ENCODE data around the gene GJB3.

GJB3 gene

DNA sequence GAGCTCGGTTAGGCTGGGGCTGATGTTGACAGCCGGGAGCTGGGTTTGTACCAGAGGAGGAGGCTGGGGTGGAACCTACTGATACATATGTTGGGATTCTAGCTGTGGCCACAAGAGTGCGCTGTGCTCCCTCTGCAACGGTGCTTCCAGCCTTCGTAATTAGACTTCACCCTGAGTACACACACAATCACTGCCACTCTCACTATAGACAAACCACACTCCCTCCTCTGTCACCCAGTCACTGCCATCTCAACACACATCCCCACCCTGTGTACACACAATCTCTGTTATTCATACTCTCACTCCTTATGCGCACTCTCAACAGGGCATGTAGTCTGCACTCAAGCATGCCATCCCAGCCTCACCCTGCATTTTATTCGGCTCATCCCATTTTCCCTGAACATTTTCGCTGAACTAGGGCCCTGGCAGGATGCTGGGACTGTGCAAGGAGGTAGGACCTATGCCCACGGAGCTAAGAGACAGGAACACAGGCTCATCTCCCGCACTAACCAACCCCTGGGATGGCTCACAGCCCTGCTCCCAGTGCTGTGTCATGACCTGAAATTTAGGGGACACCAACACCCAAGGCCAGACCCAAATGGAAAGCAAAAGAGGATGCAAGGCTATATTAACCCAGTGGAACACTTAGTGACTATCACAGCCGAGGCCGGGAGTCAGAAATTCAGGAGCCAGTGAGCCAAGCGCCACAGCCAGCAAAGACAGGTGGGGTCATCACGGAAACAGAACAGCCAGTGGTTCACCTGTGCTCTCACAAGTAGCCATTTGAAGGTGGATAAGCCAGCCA, 5.7 kb downstream of the GJB3 start:
- no peak overlapping the region for H3K4me3 ChIP-seq (ENCODE audit: low read depth, low read length)
- TF ChIP-seq, protein P1, sequence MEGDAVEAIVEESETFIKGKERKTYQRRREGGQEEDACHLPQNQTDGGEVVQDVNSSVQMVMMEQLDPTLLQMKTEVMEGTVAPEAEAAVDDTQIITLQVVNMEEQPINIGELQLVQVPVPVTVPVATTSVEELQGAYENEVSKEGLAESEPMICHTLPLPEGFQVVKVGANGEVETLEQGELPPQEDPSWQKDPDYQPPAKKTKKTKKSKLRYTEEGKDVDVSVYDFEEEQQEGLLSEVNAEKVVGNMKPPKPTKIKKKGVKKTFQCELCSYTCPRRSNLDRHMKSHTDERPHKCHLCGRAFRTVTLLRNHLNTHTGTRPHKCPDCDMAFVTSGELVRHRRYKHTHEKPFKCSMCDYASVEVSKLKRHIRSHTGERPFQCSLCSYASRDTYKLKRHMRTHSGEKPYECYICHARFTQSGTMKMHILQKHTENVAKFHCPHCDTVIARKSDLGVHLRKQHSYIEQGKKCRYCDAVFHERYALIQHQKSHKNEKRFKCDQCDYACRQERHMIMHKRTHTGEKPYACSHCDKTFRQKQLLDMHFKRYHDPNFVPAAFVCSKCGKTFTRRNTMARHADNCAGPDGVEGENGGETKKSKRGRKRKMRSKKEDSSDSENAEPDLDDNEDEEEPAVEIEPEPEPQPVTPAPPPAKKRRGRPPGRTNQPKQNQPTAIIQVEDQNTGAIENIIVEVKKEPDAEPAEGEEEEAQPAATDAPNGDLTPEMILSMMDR (IDR thresholded peaks at IDR 0.05; ENCODE audit: low read depth, low read length): peak; percentile 78

DNA sequence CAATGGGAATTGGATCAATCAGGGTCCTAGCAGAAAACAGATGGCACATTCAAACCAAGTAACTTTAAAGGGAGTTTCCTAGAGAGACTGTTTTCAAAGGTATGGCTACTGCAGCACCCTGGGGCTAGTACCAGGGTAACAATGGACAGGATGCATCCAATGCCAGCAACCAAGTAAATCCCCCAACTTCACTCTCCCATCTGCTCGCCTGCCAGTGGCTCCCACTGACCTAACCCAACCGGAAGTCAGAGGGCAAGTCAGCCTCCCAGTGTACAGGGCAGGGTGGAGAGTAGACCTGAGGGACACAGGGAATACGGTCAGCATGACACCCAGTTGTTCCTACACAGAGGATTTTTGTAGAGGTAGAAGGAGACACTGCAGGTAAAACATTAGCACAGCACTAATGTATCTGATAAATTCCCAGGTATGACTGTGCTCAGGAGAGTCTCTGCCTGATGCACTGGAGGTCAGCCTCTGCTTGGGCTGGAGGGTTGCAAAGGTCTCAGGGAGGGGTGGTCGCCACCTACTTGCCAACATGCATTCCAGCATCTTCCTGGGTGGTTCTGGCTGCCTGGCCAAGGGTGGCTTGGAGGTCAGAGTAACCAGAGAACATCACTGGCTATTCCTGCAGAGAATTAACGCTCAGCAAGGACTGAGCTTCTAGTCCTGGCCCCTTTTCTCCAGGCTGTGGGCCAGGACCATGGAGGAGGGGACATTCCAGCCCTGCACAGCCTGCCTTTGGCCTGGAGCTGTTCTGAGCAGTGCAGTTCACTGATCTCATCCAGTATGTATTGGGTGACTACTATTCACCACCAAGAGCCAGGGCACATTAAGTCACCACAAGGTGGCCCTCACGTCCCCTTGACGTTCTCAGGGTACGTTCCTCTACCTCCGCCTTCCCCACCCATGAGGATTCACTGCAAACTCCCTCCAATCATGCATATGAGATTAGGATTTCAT, 6.7 kb downstream of the GJB3 start:
- TF ChIP-seq, protein P1 (IDR thresholded peaks at IDR 0.05; ENCODE audit: low read depth, low read length): no peak
- no peak overlapping the region for H3K4me3 ChIP-seq (ENCODE audit: low read depth, low read length)

GRCh38 chr1:34790985-34791384, 10.0 kb downstream of the GJB3 start:
- no peak overlapping the region for H3K4me3 ChIP-seq (ENCODE audit: low read depth, low read length)
- TF ChIP-seq, protein P1 (IDR thresholded peaks at IDR 0.05; ENCODE audit: low read depth, low read length): no peak

GRCh38 chr1:34792424-34792823, 11.4 kb downstream of the GJB3 start:
- no peak overlapping the region for H3K4me3 ChIP-seq (ENCODE audit: low read depth, low read length)
- TF ChIP-seq, protein P1 (IDR thresholded peaks at IDR 0.05; ENCODE audit: low read depth, low read length): no peak

DNA sequence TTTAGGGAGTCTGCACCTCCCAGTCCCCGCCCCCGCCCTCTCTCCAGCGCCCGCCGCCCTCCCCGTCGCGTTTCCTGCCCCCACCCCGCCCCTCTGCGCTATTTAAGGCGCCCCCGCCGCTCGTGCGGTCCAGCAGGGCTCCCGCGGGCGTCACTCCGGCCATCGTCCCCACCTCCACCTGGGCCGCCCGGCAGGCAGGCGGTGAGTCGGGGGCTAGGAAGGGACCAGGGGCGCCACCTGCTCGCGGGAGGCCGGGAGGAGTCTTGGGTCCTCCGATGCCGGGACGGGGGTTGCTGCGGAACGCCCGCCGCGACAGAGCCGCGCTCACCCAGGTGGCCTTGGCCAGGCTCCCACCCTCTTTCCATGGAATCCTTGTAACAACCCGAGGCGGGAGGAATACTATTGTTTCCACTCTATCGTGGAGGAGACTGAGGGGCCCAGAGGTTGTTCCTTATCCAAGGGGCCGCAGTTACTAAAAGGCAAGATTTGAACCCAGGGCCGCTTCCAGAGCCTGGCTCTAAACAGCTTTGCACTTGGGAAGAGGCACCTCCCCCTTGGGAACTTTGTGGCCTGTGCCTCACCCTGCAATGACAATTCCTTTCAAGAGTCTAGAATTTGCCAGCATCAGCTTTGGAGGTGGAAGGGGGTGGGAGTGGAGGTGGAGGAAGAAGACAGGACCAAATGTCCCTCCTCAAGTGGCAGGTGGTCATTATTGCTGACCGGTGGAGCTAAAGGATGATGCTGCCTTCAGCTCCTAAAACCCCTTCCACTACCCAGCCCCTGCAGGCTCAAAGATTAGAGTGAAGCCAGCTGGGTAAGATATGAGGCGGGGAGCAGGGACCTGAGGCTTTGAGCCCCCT, 12.1 kb downstream of the GJB3 start, which contains the start of gene GJA4:
Gene GJA4, plus strand, starts transcription at position 132 of the 860 bp plus-strand sequence. CDS start 1,215 bp downstream, outside the sequence.
- TF ChIP-seq, protein P1 (IDR thresholded peaks at IDR 0.05; ENCODE audit: low read depth, low read length): no peak
- no peak within 1 kb of the TSS for H3K4me3 ChIP-seq (ENCODE audit: low read depth, low read length)

DNA sequence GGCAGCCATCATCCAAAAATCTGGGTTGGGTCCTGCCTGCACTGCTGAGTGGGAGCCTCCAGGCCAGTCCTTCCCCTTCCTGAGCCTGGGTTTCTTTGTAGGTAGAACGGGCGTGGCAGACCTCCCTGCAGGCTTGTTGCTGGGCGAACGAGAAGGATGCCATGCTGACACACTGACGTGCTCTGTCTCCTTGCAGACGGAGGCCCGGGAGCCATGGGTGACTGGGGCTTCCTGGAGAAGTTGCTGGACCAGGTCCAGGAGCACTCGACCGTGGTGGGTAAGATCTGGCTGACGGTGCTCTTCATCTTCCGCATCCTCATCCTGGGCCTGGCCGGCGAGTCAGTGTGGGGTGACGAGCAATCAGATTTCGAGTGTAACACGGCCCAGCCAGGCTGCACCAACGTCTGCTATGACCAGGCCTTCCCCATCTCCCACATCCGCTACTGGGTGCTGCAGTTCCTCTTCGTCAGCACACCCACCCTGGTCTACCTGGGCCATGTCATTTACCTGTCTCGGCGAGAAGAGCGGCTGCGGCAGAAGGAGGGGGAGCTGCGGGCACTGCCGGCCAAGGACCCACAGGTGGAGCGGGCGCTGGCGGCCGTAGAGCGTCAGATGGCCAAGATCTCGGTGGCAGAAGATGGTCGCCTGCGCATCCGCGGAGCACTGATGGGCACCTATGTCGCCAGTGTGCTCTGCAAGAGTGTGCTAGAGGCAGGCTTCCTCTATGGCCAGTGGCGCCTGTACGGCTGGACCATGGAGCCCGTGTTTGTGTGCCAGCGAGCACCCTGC, 13.2 kb downstream of the GJB3 start:
- no peak overlapping the region for H3K4me3 ChIP-seq (ENCODE audit: low read depth, low read length)
- TF ChIP-seq, protein P1 (IDR thresholded peaks at IDR 0.05; ENCODE audit: low read depth, low read length): no peak

Data from WI38 (cell line).